ENCODE results near the gene SPHKAP.

The SPHKAP gene

DNA sequence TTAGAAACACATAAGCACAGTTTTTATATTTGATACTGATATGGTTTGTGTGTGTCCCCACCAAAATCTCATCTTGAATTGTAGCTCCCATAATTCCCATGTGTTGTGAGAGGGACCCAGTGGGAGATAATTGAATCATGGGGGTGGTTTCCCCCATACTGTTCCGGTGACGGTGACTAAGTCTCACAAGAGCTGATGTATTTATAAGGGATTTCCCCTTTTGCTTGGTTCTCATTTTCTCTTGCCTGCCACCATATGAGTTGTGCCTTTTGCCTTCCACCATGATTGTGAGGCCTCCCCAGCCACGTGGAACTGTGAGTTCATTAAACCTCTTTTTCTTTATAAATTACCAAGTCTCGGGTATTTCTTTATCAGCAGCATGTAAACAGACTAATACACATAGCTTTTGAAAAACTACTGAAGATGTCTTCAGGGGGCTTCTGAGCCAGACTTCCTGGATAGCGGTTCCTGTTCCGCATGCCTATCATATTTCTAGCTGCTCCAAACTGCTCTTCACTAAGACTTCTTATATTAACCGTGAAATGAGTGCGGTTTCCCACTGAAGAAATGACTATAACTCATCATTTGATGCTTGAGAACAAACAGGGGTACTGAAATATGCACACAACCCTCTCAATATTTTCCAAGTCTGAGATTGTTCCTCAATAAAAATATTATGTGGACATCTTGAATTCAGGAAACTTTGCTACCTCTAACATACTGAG, 75.8 kb downstream of the SPHKAP start:
- DNase-seq (ENCODE audit: low read depth), result no peak

DNA sequence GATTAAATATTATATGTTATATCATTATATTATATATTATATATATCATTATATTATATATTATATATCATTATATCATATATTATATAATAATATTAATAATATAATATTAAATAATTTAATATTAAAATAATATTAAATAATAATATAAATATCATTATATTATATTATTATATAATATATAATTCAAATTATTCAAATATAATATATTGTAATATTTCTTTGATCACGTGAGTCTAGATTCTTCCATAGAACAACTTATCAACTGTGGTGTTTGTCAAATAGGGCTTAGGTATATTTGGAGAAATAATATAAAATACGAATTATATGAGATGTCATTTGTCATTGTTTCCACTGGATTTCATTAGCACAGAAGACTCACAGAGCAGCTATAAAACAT, 77.3 kb downstream of the SPHKAP start:
- no peak for DNase-seq (ENCODE audit: low read depth)
- H3K4me3 ChIP-seq (ENCODE audit: control insufficient read depth, low read depth, low read length), result no peak overlapping the region
- TF ChIP-seq, protein P1, sequence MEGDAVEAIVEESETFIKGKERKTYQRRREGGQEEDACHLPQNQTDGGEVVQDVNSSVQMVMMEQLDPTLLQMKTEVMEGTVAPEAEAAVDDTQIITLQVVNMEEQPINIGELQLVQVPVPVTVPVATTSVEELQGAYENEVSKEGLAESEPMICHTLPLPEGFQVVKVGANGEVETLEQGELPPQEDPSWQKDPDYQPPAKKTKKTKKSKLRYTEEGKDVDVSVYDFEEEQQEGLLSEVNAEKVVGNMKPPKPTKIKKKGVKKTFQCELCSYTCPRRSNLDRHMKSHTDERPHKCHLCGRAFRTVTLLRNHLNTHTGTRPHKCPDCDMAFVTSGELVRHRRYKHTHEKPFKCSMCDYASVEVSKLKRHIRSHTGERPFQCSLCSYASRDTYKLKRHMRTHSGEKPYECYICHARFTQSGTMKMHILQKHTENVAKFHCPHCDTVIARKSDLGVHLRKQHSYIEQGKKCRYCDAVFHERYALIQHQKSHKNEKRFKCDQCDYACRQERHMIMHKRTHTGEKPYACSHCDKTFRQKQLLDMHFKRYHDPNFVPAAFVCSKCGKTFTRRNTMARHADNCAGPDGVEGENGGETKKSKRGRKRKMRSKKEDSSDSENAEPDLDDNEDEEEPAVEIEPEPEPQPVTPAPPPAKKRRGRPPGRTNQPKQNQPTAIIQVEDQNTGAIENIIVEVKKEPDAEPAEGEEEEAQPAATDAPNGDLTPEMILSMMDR (IDR thresholded peaks at IDR 0.05; ENCODE audit: control insufficient read depth, insufficient read depth, low read depth, low read length, missing control alignments), result no peak

More for the DNA sequence above, 75.8 kb downstream of the SPHKAP start:
- no peak overlapping the region for H3K4me3 ChIP-seq (ENCODE audit: control insufficient read depth, low read depth, low read length)
- TF ChIP-seq, protein P1 (IDR thresholded peaks at IDR 0.05; ENCODE audit: control insufficient read depth, insufficient read depth, low read depth, low read length, missing control alignments), result no peak

DNA sequence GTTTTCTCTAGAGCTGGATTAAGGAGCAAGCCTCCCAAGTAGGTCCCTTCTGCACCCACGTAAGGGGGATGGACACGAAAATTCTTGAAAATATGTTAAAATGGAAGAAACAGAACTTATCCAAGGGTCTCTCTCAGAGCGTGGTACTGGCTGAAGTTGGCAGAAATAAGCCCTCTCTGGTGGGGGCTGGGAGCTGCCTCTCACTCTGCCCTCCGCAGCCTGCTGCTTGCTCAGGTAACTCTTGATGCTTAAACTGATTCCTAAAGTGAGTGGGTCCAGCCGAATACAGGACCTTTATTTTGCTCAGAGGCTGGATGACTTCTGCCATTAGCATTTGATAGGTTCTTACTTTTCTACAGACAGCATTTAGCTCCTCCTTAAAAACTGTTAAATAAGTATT, 78.1 kb downstream of the SPHKAP start:
- TF ChIP-seq, protein P1 (IDR thresholded peaks at IDR 0.05; ENCODE audit: control insufficient read depth, insufficient read depth, low read depth, low read length, missing control alignments), result no peak
- H3K4me3 ChIP-seq (ENCODE audit: control insufficient read depth, low read depth, low read length), result no peak overlapping the region
- DNase-seq (ENCODE audit: low read depth), result no peak

DNA sequence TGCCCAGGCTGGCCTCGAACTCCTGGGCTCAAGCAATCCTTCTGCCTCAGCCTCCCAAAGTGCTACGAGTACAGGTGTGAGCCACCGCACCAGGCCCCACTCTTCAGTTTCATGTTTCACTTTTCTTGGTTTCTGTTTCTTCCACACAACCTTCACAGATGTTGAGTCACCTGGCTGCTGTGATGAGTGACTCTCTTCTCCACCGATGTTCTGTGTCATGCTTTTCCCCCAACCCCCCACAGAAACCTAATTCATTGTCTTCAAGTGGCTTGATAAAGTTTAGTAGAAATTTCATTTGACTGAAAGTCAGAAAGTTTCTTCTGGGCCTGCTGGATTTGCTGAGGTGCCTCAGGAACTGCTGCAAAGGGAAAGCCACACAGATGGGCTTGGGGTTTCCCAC, 78.5 kb downstream of the SPHKAP start:
- TF ChIP-seq, protein P1 (IDR thresholded peaks at IDR 0.05; ENCODE audit: control insufficient read depth, insufficient read depth, low read depth, low read length, missing control alignments), result no peak
- DNase-seq (ENCODE audit: low read depth), result no peak
- H3K4me3 ChIP-seq (ENCODE audit: control insufficient read depth, low read depth, low read length), result no peak overlapping the region

DNA sequence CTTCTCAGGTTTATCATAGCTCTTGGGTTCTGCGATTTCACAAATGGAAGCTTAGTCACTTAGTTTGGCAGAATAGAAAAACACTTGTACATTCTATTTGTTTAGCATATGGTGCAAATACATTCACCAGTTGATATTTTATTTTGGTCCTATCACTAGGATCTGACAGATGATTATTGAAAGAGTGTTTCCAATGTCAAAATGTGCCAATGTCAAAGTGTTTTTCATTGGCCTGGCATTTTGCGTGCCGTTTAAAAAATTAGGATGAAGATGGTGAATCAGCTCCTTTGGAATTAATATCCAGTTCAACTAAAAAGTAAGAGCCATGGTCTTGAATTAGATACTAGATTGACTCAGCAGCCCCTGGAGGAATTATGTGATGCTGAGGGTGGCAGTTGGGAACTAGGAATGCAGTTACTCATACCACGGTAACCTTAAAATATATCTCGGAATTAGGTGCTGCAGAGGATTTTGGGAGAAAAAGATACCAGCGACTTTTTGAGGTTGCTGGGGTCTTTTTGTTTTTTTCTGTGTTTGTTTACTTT, 87.0 kb downstream of the SPHKAP start:
- TF ChIP-seq, protein P1 (IDR thresholded peaks at IDR 0.05; ENCODE audit: control insufficient read depth, insufficient read depth, low read depth, low read length, missing control alignments), result no peak
- no peak overlapping the region for H3K4me3 ChIP-seq (ENCODE audit: control insufficient read depth, low read depth, low read length)
- no peak for DNase-seq (ENCODE audit: low read depth)

DNA sequence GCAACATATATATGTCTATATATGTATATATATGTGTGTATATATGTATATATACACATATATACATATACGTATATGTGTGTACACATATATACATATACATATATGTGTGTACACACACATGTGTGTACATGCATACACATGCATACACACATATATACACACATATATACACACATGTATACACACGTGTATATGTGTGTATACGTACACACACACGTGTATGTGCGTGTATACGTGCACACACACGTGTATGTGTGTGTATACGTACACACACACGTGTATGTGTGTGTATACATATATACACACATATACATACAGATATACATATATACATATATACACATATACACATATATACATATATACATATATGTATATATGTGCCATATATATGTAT, 89.4 kb downstream of the SPHKAP start:
- TF ChIP-seq, protein P1 (IDR thresholded peaks at IDR 0.05; ENCODE audit: control insufficient read depth, insufficient read depth, low read depth, low read length, missing control alignments), result no peak
- no peak overlapping the region for H3K4me3 ChIP-seq (ENCODE audit: control insufficient read depth, low read depth, low read length)
- no peak for DNase-seq (ENCODE audit: low read depth)
